ENCODE data around the gene SNRPB. TPM values are rescaled to one million over a fixed set of nuclear protein-coding genes. Genes with fewer than 3 reads are reported as not detected.

Gene SNRPB
- total RNA-seq, 1 donor from 2014 or later = 103 TPM

DNA sequence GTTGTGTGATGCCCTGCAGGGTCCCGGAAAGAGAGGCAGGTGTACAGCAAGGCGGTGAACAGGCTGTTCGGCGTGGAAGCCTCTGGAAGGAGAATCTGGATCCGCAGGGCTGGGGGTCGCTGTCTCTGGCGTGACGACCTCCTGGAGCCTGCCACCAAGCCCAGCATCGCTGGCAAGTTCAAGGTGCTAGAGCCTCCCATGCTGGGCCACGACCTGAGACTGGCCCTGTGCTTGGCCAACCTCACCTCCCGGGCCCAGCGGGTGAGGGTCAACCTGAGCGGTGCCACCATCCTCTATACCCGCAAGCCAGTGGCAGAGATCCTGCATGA, 53.4 kb downstream of the SNRPB start:
- TF ChIP-seq, protein P1, sequence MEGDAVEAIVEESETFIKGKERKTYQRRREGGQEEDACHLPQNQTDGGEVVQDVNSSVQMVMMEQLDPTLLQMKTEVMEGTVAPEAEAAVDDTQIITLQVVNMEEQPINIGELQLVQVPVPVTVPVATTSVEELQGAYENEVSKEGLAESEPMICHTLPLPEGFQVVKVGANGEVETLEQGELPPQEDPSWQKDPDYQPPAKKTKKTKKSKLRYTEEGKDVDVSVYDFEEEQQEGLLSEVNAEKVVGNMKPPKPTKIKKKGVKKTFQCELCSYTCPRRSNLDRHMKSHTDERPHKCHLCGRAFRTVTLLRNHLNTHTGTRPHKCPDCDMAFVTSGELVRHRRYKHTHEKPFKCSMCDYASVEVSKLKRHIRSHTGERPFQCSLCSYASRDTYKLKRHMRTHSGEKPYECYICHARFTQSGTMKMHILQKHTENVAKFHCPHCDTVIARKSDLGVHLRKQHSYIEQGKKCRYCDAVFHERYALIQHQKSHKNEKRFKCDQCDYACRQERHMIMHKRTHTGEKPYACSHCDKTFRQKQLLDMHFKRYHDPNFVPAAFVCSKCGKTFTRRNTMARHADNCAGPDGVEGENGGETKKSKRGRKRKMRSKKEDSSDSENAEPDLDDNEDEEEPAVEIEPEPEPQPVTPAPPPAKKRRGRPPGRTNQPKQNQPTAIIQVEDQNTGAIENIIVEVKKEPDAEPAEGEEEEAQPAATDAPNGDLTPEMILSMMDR (IDR thresholded peaks at IDR 0.05) = no peak
- Mint-ChIP-seq H3K4me1 (ENCODE audit: low read depth) (no peaks in the 10 kb centered on the region), H3K36me3 (ENCODE audit: low read depth) (no peaks in the 10 kb centered on the region), H3K27me3 (ENCODE audit: low read depth) (peaks cover 34% of the 10 kb centered on the region), H3K9me3 (ENCODE audit: low read depth) (no peaks in the 10 kb centered on the region), H3K4me3 (ENCODE audit: unreplicated experiment) (no peak overlapping the region), H3K27ac (ENCODE audit: unreplicated experiment) (no peak overlapping the region)
- no peak for DNase-seq (ENCODE audit: low spot score)

DNA sequence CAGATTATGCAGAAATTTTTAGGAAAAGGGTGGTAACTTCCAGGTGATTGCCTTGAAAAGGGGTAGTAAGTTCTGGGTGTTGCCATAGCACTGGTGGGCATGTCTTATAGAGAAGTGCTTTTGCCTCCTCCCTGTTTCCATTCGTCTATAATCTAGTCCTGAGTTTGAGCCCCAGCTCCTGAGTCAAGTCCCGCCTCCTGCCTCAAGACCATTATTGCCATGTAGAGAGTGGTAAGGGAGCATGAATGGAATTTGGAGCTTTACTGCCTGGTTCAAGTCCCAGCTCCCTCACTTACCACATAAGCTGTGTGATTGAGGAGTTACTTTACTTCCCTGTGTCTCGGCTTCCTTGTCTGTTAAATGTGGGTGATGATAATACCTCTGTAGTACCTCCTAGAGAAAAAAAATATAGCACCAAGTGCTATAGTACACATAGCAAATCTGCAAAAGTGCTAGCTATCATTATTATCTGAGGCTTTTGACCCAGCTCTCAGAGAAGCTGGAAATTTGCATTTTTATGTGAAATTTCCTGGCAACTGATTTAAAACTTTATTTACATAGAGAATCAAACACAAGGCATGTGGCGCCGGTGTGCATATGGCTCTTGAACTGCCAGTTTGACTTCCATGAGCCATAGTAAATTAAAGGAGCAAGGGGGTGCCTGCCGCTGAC, 53.9 kb downstream of the SNRPB start:
- no peak overlapping the region for H3K27ac Mint-ChIP-seq (ENCODE audit: unreplicated experiment)
- H3K4me3 Mint-ChIP-seq (ENCODE audit: unreplicated experiment) = no peak overlapping the region
- TF ChIP-seq, protein P1 (IDR thresholded peaks at IDR 0.05) = no peak
- DNase-seq (ENCODE audit: low spot score) = no peak
- H3K27me3 Mint-ChIP-seq (ENCODE audit: low read depth) = peaks cover 34% of the 10 kb centered on the region
- H3K9me3 Mint-ChIP-seq (ENCODE audit: low read depth) = no peaks in the 10 kb centered on the region
- H3K36me3 Mint-ChIP-seq (ENCODE audit: low read depth) = no peaks in the 10 kb centered on the region
- no peaks in the 10 kb centered on the region for H3K4me1 Mint-ChIP-seq (ENCODE audit: low read depth)

Other genes with a start within 250 kb of the SNRPB start
- gene TGM3, start 174.8 kb downstream of the SNRPB start, total RNA-seq = not detected in 3 replicates
- not detected in 3 replicates for gene TGM6, start 89.9 kb downstream of the SNRPB start, total RNA-seq
- gene ZNF343, start 38.1 kb upstream of the SNRPB start, total RNA-seq = 9.6 to 12.2 TPM (median 11.5 TPM) in 3 replicates
- gene TMC2, start 65.8 kb upstream of the SNRPB start, total RNA-seq = not detected in 3 replicates
- 103 to 166 TPM (median 118 TPM) in 3 replicates for gene NOP56, start 181.8 kb upstream of the SNRPB start, total RNA-seq
- gene IDH3B, start 193.4 kb upstream of the SNRPB start, total RNA-seq = 56.5 to 65.9 TPM (median 57.1 TPM) in 3 replicates
- gene EBF4, start 222.0 kb upstream of the SNRPB start, total RNA-seq = 8.0 to 15.2 TPM (median 11.4 TPM) in 3 replicates